GM19455 (cell line): ENCODE results near the gene LSM4.

Experiments
- ATAC-seq: cut with Tn5 transposase; IDR thresholded peaks from one replicate; pipeline ENCODE4 v1.9.1; 2021; ENCODE audit not compliant: unreplicated experiment

Gene LSM4

GRCh38 chr19:18279266-18279515 lies 43.7 kb downstream of the LSM4 start:
- ATAC-seq, result no peak

GRCh38 chr19:18278521-18279265 lies 44.2 kb downstream of the LSM4 start:
- no peak for ATAC-seq

DNA sequence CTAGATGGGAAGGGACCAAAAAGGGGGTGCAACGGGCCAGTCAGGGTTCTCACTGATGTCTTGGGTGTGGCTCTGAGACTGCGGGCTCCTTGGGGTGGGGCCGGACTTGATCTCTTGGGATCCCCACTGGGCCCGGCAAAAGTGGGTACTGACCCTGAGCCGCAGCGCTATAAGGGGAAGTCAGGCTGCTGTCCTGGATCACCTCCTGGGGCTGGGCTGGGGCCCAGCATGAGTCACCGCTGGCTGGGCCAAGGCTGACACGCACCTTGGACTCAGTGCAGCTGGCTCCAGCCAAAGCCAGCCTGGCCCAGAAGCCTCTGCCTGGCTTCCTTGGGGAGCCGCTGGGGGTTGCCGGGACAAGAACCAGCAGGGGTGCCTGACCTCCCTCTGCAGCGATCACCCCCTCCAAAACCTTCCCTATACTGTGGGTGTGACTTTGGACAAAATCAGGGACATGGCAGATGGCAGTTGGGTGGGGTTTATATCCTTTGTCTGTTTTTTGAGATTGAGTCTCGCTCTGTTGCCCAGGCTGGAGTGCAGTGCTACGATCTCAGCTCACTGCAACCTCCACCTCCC lies 48.0 kb downstream of the LSM4 start:
- ATAC-seq, result no peak

GRCh38 chr19:18274219-18274780 lies 48.6 kb downstream of the LSM4 start, which contains the start of gene IQCN:
IQCN (minus strand) TSS chr19:18274452; CDS start chr19:18269478, 4,974 bp downstream.
- ATAC-seq, result no peak

GRCh38 chr19:18273561-18274218 lies 49.2 kb downstream of the LSM4 start:
- no peak for ATAC-seq

GRCh38 chr19:18271433-18271841 lies 51.4 kb downstream of the LSM4 start:
- ATAC-seq, result no peak

DNA sequence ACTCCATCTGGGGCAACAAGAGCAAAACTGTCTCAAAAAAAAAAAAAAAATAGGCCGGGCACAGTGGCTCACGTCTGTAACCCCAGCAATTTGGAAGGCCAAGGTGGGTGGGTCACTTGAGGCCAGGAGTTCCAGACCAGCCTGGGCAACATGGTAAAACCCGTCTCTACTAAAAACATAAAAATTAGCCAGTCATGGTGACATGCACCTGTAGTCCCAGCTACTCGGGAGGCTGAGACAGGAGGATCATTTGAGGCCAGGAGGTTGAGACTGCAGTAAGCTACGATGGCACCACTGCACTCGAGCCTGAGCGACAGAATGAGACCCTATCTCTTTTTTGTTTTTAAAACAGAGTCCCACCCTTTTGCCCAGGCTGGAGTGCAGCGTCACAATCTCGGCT lies 52.5 kb downstream of the LSM4 start:
- ATAC-seq, result no peak

DNA sequence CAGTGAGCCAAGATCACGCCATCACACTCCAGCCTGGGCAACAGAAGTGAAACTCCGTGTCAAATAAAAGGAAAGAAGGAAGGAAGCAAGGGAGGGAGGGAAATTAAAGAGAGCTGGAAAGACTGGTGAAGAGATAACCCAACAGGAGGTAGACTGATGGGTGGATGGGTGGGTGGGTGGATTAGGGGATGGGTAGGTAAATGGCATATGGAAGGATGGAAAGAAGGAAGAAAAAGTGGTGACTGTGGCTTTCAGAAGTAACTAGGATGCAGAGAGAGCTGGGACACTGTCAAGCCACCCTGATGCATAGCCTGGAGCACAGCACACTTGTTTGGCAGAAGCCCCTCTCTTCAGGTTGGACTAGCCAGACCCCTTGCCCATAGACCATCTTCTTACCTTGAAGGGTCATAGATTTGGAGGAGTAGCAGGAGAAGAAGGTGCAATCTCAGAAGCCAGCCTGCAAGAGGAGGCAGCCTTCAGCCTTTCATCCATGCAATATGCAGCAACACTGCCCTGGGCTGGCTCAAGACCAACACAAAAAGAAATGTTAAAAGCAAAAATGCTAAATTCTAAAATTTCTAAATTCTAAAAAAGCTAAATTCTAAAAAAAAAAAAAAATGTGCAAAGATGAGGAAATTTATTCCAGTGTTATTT lies 53.7 kb downstream of the LSM4 start:
- ATAC-seq, result no peak

- ATAC-seq, result no peak
Observed at GRCh38 chr19:18266771-18267686, 55.8 kb downstream of the LSM4 start.

DNA sequence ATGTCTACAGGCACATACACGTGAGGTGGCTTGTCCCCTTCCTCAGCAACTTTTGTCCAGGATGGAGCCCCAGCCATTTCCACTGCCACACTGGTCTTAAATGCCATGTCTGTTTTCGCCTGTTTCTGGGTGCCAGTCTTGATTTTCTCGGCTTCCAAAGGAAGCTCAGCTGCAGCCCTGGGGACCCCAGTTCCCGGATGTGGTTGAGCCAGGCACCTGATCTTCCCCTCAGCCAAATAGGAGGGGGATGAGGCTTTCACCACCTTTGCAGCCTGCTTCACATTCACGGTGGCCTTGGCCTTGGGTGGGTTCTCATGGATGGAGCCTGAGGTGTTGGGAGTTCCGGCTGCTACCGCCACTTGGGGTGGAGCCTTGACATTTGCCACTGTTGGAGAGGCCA lies 57.3 kb downstream of the LSM4 start:
- ATAC-seq, result no peak

DNA sequence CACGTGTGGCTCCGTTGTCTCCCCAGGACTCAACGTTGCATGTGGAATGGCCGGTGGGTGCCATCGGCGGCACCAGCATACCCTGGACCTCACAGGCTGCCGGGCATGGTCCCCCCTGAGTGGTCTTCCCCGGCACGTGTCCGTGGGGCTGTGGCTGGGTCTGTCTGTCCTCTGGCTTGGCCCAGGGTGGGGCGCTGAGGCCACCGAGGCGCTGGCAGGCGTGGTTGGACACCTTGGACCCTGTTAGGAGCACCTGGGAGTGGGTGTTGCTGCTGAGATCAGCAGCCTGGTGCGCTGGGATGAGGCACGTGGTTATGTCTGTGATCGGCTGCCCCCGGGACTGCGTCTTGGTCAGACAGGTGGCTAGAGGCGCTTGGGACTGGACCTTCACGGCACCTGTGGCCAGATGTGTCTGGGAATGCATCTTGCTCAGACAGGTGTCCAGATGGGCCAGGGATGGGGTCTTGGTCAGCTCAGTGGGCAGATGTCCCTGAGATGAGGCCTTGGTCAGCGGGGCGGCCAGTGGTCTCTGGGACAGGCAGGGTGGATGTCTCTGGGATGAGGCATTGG lies 57.8 kb downstream of the LSM4 start:
- ATAC-seq, result no peak

- ATAC-seq, result no peak
Observed at GRCh38 chr19:18264137-18264854, 58.6 kb downstream of the LSM4 start.

DNA sequence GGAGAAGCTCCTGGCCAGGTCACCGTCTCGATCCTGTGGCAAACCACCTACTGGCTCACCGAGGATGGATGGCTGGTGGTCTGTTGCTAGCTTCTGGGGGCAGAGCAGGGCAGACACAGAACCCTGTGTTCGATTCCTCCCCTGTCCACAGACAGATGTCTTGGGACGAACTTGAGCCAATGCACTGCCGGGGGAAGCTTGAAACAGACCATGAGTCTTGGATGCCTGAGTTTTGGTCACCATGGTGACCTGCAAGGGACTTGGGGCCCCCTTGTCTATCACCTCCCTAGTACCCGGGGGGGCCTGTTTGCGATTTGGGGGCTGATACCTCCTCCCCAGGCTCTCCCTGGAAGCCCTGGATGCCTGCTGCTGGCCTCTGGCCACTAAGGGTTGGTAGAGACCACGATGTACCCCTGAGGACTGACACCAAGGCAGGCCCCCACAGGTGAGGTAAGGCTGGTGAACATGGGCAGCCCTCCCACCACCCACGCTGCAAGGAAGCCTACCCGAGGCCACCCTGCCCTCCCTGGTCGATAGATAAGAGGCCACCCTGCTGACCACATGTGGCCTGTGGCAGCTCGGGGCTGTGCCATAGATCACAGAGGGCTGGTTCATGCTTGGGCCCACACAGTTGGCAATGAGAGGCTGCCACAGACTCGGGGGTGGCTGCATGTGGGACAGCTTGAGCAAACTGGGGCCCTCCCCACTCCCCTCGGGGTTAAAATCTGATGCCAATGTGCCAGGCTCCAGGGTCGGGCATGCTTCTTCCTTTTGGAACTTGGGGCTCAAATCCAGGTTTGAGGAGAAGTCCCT lies 59.3 kb downstream of the LSM4 start:
- ATAC-seq, result no peak

- ATAC-seq, result no peak
Observed at GRCh38 chr19:18262917-18263316, 60.0 kb downstream of the LSM4 start.

DNA sequence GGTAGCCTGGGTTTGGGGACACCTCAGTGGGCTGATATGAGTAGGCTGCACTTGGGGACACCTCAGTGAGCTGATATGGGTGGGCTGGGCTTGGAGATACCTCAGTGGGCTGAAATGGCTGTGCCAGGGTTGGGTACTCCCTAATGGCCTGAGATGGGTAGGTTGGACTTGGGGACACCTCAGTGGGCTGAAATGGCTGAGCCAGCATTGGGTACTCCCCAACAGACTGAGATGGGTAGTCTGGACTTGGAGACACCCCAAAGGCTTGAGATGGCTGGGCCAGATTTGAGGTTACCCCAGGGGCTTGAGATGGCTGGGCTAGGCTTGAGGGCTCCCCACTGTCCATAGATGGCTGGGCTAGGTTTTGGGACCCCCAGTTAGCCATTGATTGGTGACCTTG lies 60.7 kb downstream of the LSM4 start:
- ATAC-seq, result no peak

GRCh38 chr19:18261474-18261873 lies 61.4 kb downstream of the LSM4 start:
- no peak for ATAC-seq

- no peak for ATAC-seq
Observed at GRCh38 chr19:18259893-18260292, 63.0 kb downstream of the LSM4 start.

DNA sequence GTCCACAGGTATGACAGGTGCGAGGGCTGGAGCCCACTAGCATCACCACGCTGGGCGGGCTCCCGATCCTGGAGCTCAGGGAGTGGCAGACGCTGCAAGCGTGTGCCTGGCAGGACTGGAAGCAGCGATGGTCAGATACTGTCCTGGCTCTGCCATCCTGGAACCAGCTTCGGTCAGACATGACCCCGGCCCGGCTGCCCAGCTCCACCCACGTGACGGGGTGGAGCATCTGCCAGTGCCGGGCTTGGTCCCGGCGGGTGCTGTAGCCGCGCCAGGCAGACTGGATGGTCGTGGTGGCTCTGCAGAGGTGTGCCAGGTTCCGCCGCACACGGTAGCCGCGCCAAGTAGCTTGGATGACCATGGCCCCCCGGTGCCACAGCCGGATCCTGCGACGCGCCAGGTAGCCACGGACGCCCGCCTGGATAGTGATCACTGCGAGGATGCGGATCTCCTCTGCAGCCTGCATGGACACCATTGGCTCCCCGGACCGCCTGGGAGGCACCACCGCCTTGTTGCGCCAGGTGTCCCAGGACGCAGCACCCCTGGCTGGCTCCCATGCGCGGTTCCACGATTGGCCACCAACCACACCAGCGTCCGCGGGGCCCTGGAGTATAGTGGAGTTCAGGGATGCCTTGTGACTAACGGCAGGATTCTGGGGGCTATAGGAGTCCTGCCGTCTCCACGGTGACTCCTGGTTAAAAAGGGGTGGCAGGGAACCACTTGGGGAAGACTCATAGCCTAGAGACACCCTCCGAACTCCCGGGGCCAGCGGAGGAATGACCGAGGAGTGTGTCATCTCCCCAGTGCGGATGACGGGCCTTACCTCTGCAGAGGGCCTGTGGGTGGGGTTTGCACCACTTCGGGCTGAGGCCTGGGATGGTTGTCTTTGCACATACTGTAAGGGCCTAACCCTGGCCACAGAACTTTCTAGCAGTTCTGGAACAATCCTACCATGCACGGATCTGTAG lies 65.1 kb downstream of the LSM4 start:
- no peak for ATAC-seq
